GM19025 (cell line): ENCODE measurements around the gene PSAT1.

Experiments used
- ATAC-seq: cut with Tn5 transposase; IDR thresholded peaks from one replicate; pipeline ENCODE4 v1.9.1; 2021; ENCODE audit warnings: mild to moderate bottlenecking, low read depth, moderate library complexity; ENCODE audit not compliant: unreplicated experiment

Gene PSAT1

DNA sequence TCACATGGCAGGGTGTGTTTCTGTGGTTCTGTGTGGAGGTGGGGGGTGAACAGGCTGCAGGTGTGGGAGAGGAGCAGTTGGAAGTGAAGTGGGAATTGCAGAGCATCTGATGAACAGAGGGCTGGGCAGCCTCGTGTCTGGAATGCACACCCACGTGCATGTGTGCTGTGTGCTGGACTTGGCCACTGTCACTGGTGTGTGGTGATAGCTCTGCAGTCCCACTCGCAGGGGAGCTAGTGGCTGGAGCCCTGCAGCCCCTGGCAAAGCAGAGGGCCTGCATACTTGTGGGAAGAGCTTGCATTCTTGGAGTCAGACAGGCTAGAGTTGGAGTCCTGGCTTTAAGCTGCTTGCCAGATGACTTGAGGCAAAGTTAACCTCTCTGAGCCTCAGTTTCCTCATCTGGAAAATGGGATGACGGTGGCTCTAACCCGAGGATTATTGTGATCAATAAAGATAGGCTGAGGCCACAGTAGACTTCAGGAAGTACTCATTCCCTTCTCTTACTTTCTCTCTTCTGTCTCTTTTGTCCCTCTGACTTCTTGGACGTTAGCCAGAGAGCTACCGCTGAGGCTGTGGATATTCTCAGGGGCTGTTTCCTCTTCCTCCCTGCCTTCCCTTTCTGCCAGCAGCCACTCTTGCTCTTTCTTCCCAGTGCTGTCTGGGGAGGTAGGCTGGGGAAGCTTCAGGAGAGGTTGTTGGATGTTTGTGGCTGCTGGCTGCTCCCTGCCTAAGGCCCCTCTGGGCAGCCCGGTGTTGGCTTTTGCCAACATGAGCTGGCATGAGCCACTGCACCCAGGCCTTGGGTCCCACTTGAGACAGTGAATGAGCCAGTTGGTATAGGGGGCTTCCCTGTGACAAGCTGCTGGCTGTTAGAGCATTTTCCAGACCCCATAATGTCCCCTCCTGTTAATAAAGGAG, 18.3 kb downstream of the PSAT1 start:
- ATAC-seq = no peak

DNA sequence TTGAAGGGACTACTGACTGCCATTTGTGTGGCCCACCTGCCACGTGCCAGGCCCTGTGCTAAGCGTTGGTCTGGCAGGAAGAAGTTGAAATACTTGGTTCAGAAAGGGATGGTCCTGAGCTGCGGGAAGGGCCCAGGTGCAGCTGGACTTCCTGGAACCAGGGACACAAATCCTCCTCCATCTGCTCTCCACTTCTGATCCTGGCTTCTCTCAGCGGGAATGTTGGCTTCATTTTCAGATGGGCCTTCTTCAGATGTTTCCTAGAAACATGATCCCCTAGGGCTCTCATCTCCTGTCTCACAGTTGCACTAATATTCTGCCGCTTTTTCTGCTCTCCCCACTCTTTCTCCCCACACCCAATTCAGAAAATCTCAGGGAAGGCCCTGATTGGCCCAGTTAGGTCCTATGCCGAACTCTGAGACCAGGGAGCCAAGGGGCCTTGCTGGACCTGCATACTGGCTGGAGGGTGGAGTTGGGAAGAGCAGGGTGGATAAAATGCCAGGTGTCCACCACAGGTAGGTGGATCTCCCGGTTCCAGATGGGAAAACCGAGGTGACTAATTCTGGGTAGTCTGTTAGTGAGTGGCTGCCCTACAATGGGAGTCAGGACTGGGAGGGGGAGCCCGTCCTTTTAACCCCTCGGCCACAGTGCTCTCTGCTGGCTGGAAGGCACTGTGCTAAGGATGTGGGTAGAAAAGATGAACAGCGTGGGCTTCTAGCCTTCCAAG, 19.4 kb downstream of the PSAT1 start:
- no peak for ATAC-seq

DNA sequence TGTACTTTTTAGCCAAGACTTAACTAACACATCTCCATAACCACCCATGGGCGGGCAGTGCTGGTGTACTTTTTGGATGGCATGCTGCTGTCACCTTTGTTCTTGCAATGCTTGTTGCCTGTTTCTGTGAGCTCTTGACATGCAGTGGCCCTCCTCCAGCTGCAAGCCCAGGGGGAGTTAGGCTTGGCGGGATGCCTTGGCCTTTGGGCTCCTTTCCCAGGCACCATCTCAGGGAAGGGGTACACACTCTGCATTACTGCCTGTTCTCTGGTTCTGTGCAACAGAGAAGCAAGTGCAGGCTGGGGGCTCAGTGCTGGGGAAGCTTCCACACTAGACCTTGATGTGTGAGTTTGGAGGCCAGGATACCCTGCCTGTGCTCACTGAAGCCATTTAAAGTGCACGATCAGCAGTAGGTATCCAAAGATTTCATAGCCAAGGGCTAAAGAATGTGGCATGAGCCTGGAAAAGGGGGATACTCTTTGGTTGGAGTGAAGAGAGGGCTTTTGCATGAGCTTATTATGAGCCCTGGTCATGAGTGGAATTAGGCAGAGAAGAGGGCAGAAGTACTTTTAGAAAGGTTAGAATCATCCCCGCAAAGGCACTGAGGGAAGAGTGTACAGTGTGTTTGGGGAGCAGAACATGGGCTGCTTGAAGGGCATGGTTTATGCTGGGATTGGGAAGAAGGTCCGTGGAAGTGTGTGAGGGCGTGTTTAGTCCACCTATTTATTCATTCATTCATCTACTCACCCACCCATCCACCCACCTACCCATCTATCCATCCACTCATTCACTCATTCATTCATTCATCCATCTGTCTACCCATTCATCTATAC, 22.5 kb downstream of the PSAT1 start:
- no peak for ATAC-seq

DNA sequence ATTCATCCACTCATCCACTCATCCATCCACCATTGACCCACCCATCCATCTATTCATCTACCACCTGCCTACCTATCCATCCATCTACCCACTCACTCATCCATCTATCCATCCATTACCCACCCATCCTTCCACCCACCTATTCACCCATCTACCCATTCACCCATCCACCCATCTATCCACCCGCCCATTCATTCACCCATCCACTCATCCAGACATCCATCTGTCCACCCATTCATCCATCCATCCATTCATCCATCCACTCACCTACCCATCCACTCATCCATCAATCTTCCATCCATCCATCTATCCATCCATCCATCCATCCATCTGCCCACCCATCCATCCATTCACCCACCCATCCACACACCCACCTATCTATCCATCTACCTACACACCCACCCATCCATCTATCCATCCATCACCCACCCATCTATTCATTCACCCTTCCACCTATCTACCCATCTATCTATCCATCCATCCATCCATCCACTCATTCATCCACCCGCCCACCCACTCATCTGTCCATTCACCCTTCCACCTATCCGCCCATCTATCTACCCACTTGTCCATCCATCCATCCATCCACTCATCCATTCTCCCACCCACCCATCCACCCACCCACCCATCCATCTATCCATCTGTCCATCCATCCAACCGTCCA, 23.2 kb downstream of the PSAT1 start:
- ATAC-seq = no peak

DNA sequence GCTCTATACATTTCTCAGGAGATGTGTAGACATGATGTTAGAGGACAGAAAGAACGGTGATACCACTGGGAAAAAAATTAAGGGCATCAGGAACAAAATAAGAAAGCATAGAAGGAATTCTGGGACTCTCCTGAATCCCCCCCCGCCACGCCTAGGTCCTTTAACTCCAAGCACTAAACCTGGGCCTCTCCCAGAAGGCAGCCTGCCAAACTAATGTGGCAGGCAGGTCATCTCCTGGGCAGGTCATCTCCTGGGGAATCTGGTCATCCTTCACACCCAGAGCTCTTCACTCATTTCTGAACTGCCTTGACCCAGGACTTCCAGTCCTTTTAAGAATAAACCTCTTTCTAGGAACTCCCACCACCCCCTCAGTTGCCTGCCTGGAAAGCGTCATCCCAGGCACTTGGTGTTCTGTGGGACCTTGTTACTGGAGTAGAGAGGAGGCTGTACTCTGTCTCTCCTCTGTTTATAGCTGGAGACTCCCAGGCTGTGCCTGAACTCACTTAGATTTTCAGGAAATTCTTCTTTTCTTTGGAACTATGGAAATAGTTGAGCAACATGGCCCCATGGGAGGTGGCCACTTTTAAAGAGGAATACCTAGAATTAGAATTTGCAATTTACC, 24.1 kb downstream of the PSAT1 start:
- ATAC-seq = no peak

DNA sequence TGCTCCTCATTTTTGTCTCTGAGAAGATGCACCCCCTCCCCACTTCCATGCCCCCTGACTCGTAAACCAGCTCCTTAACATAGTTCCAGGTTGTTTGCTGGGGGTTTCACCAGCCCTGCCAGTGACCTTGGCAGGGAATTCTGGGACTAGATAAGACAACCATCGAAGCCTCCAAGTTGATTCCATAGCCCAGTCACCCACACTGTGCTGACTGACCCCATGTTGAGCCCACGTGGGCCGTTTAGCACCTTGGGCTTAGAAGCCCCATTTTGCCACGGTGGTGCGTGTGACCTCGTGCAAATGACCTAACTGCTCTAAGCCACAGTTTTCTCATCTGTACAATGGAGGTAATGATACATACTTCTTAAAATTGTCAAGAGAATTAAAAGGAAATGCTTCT, 24.6 kb downstream of the PSAT1 start:
- ATAC-seq = no peak

DNA sequence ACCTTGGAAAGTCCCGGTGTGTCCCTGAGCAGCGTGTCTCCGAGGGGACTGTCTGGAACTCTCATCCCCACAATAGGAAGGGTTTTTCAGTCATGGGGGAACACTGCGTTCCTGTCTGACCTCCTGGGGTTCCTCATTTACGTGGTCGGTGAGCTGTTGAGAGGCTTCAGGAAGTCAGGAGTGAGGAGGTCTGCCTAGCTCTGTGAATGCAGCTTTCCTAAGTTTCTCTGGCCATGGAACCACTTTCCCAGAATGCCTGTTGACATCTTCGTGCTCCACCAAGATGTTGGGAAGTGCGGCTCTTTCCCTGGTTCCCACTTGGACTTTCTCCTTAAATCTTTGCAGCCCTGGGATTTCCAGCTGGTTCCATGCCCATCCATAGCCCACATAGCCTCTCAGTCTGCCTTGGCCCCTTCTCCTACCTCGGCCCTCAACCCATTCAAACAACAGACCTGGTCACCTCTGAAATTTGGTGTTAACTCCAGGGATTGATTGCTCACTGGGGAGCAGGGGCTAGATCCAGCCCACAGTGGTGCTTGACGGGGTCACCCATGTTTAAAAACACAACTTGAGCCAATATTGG, 27.2 kb downstream of the PSAT1 start:
- no peak for ATAC-seq

DNA sequence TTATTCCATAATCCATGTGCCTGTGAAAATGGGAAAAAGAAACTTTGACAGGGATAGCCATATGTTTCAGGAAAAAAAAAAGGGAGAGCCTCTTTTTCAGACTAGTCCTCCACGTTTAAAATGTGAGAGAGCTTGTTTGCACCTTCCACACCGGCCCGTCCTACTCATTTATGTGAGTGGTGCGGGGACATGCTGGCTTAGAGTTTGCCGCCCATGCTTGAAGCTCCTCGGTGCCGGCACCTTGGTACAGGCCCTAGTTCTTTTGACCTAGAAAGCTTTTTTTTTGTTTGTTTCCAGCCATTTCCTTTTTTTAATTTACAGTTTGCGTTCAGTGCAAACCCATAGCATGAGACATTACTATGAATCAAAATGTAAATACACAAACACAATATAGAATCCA, 27.8 kb downstream of the PSAT1 start:
- no peak for ATAC-seq

DNA sequence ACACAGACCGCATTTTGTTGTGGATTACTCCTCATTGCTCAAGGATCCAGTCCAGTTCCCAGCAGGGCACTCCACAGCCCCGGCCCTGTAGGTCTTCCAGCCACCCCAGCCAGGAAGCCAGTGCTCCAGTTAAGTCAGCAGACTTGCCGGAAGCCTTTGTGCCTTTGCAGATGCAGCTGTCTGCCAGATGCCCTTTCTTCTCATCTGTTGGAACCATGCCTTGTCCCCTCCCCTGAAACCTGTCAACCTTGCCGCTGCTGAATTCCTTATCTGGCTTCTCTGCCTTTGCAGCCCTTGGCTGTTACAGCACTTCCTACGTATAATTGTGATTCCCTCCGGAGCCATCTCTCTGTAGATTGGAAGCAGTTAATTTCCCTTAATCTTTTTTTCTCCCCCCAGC, 28.4 kb downstream of the PSAT1 start:
- ATAC-seq = no peak

DNA sequence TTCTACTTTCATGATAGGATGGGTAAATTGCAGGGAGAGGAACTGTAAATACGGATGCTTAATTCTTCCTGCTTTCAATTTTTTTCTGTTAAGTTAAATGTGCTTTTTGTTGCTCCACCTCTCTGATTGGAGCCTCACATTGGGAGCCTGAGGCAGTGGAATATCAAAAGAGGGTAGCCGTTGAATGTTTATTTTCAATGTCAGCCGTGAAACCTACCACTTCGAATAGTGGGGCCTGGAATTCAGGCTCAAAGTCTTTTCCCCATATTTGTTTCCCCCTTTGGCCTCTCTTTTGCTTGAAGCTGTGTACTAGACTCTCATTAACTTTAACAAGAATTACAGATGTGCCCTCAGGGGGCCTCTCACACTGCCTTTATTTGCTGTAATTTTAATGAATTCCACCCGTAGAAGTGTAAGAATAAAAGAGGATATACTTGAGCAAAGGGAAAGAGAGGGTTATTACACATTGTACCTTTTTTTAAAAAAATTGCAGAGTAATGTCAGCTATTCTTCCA, 29.0 kb downstream of the PSAT1 start:
- ATAC-seq = no peak

DNA sequence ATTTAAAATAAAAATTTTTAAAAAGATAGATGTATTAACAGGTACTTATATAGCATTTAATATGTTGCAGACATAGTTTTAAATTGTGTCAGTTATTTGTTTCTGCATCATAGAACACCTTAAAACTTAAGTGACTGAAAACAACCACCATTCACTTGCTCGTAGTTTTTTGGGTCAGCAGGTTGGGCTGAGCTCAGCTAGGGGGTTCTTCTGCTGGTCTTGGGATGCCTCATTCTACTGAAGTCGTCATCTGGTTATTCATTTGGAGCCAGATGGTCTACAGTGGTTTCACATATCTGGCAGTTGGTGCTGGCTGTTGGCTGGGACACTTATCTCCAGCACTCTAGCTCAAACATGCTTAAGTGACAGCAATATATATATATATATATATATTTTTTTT, 29.6 kb downstream of the PSAT1 start:
- no peak for ATAC-seq

DNA sequence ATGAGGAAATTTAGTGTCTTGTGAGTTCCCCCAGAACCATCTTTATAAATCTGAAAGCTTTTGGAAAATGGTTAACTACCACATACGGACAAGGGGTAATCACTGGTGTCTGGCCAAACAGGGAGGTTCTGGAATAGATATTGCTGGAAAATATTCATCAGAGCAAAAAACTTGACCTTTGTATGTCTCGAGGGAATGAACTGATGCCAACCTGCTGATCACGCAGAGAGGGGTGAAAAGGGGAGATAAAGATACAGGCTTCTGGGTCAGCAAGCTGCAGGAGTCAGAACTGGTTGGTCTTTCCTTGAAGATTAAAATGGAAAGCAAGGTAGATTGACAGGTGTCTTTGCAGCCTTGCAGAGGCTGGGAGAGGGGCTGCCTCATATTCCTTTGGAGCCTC, 35.5 kb downstream of the PSAT1 start:
- ATAC-seq = no peak

DNA sequence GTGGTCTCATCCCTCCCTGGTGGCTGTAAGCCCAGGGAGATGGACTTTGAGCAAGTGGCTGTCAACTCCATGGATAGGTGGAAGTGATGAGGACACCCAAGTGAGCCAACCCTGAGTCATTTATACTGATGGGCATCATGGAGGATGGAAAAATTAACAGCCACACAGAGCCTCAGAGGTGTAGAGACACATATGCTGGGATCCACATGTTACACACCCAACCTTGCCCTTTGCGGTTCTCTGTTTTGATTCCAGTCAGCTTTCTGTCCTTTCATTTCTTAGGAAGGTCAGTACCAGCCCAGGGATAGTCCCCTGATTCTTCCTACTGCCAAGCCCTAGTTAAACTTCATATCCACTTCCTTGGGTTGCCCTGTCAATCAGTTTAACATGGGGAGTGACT, 51.9 kb downstream of the PSAT1 start:
- ATAC-seq = no peak

DNA sequence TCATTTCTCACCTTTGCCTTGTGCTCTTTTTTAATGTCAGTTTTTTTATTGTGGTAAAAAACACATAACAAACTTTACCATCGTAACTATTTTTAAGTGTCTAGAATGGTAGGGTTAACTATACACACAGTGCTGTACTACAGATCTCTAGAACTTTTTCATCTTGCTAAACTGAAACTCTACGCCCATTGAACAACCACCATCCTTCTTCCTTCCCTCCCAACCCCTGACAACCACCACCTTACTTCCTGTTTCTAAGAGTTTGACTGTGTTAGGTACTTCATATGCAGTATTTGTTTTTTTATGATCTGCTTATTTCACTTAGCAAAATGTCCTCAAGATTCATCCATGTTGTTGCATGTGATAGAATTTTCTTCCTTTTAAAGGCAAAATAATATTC, 54.9 kb downstream of the PSAT1 start:
- ATAC-seq = no peak

DNA sequence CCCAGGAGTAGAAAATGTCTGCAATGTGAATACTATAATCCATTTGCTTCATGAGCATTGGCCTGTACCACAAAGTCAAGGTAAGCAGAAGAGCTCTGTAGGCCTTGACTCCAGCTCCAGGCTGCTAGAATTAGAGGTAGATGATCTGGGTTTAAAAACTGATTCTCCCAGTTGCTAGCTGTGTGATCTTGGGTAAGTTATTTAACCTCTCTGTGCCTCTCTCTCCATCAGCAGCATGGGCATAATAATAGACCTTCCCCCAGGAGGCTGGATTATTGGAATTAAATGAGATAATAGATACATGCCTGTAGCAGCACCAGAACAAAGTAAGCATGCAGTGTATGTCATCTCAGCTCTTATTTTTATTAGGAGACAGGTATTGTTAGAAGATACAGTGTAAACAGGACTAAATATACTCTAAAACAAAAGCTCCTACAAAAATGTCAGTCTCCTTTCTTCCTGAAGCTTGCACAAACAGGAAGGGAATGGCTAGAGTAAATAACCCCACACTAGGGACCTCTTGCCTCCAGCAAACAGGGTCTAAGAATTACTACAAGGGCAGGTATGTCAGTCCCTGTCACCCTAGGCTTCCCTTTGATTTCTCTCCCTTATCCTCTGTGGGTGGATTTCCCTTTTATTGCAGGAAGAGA, 57.5 kb downstream of the PSAT1 start:
- ATAC-seq = no peak

DNA sequence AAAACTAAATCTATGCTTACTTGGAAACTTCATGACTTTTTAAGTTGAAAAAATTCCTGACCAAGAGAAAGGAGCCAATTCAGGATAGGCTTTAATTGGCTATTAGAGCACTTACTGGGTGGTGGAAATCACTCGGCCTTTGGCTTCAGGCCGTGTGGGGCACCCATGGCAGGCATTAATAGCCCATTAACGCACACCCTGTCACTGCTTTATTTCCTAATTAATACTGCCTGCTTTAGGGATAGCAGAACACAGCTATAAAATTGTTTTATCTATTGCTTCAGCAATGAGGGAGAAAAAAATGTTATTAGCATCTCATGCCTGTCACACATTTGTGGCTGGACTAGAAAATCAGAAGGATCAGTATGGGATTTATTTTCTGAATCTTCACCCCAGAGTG, 58.1 kb downstream of the PSAT1 start:
- no peak for ATAC-seq

DNA sequence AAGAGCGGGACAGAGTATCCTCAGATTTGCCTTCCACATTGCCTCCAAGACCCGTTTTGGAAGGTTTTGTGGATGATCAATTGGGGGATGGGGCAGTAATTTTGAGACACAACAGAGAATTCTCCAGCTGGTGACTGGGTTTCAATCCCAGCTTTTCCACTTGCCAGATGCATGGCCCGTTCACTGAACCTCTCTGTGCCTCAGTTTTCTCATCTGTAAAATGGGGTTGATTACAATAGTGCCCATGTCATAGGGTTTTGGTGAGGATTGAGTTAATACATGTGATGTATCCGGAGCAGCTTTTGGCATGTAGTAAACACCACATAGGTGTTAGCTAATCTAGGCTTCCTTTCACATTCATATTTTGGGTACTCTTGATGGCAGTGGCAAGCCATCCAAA, 59.7 kb downstream of the PSAT1 start:
- no peak for ATAC-seq

DNA sequence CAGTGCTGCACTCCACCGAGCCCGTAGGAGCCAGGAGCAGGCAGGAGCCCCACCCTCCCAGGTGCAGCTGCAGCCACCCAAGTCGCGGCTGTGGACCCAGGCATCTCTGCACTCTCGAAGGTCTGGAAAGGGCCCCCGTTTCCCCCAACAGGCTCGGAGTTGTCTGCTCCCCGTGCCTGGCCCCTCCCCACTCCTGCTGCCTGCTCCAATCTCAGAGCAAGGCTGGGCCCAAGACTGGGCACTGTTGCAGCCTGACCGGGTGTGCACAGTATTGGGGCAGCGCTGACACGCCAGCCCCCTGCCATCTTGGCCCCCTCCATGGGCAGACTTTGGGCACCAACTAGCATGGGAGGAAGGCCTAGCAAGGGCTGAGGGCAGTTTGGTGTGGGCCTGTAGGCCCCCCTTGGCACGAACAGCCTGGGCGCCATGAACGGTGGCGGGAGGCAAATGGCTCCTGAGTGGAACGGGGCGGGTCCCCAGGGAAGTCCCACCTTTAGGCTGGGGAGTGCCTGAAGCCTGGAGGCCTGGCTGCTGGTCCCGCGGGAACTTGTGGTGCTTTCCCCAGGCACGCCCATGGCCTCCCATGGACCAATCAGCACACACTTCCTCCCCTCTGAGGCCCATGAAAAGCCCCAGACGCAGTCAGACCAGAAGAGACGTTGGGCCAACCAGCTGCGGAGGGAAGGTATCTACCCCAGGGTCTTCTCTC, 60.4 kb downstream of the PSAT1 start:
- peak; percentile 92 for ATAC-seq
